Fibroblast of the aortic adventitia (primary cell): Measurements from ENCODE around the gene ANKLE1. TPM values are rescaled to one million over a fixed set of nuclear protein-coding genes. Genes with fewer than 3 reads are reported as not detected.

Experiments used
- DNase-seq: peaks from one replicate; pipeline ENCODE4 v3.0.0-alpha.2; 2010; ENCODE audit warnings: low read depth
- H3K4me3 ChIP-seq: 2 replicates; pipeline ENCODE4 v1.5.1; 2011; ENCODE audit warnings: low read depth, mild to moderate bottlenecking, control low read depth, low read length, moderate library complexity
- total RNA-seq: library from RNA; depleted of rRNA; stranded (reverse); fragments of >200 nt; gene quantifications from 2 replicates; pipeline ENCODE4 v1.2.3, GENCODE V29; 2012; ENCODE audit warnings: low replicate concordance
- TF ChIP-seq, protein P1 (sequence below): IDR thresholded peaks from 2 replicates; pipeline ENCODE4 v1.5.1; 2011; ENCODE audit warnings: mild to moderate bottlenecking, low read length, control low read depth, inconsistent platforms; ENCODE audit not compliant: insufficient read depth

Gene ANKLE1
- total RNA-seq, 1 donor = 0.09 TPM

- TF ChIP-seq, protein P1, sequence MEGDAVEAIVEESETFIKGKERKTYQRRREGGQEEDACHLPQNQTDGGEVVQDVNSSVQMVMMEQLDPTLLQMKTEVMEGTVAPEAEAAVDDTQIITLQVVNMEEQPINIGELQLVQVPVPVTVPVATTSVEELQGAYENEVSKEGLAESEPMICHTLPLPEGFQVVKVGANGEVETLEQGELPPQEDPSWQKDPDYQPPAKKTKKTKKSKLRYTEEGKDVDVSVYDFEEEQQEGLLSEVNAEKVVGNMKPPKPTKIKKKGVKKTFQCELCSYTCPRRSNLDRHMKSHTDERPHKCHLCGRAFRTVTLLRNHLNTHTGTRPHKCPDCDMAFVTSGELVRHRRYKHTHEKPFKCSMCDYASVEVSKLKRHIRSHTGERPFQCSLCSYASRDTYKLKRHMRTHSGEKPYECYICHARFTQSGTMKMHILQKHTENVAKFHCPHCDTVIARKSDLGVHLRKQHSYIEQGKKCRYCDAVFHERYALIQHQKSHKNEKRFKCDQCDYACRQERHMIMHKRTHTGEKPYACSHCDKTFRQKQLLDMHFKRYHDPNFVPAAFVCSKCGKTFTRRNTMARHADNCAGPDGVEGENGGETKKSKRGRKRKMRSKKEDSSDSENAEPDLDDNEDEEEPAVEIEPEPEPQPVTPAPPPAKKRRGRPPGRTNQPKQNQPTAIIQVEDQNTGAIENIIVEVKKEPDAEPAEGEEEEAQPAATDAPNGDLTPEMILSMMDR = no peak
- H3K4me3 ChIP-seq = no peak overlapping the region
- DNase-seq = no peak
Observed at GRCh38 chr19:17331045-17331558, 49.4 kb downstream of the ANKLE1 start.

DNA sequence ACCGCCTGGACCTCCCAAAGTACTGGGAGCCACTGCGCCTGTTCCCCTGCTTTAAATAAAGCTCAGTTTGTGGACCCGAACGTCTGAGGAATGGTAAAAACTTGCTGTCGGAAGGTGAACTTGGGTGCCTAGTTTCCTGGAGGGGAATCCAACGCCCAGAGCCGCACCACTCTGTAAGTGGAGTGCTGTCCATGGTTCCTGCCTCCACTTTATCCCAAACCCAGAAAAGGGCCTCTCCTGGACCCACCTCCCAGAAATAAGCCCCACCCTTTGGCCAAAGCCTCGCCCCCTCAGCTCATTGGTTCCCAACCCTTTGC is 50.6 kb downstream of the ANKLE1 start:
- H3K4me3 ChIP-seq = no peak overlapping the region
- TF ChIP-seq, protein P1 = no peak
- DNase-seq = no peak

- H3K4me3 ChIP-seq = no peak overlapping the region
- peak; percentile 36 for DNase-seq
- TF ChIP-seq, protein P1 = no peak
Observed at GRCh38 chr19:17332677-17333581, 51.2 kb downstream of the ANKLE1 start.

GRCh38 chr19:17333611-17334413 is 52.1 kb downstream of the ANKLE1 start:
- DNase-seq = peak; percentile 65
- peak overlapping the region; percentile 74 for H3K4me3 ChIP-seq
- TF ChIP-seq, protein P1 = no peak

- DNase-seq = peak; percentile 99
- H3K4me3 ChIP-seq = peak within 1 kb of the TSS; percentile 74
- TF ChIP-seq, protein P1 = no peak
Observed at GRCh38 chr19:17334414-17335409, 53.0 kb downstream of the ANKLE1 start, which contains the start of gene ANO8. TSS of gene ANO8 (minus strand) at chr19:17334855. CDS start at chr19:17334670, 185 bp downstream.

GRCh38 chr19:17335575-17335974 is 53.9 kb downstream of the ANKLE1 start:
- no peak overlapping the region for H3K4me3 ChIP-seq
- TF ChIP-seq, protein P1 = no peak
- no peak for DNase-seq
